Spleen (tissue), 11 donors: ENCODE data around the gene NTN4. TPM values are rescaled to one million over a fixed set of nuclear protein-coding genes. Genes with fewer than 3 reads are reported as not detected.
A peak's percentile ranks its signal among the peaks of the same experiment; 100 is the strongest.

Experiments used
- DNase-seq: peaks from one replicate; pipeline ENCODE4 v3.0.0-alpha.2; 2020
- H3K27ac ChIP-seq, 8 donors: fragments of 200-600 bp; sonication (generic) in 7 of 8; 1 replicate in 4 of 8; 2 replicates in 4 of 8; pipeline versions ENCODE4 v1.5.0 to v1.8.0; 2016 to 2021; ENCODE audit warnings: inconsistent platforms in 4 of 8, mild to moderate bottlenecking in 4 of 8, moderate library complexity in 1 of 8
- H3K27me3 ChIP-seq, 7 donors: fragments of 200-600 bp; sonication (generic) in 6 of 7; replicated peaks in 1 of 7; 1 replicate in 4 of 7; 2 replicates in 3 of 7; pipeline versions ENCODE4 v1.5.0 to v1.8.0; 2016 to 2021; ENCODE audit warnings: inconsistent platforms in 3 of 7, mild to moderate bottlenecking in 1 of 7
- H3K36me3 ChIP-seq, 6 donors: fragments of 200-600 bp; sonication (generic) in 5 of 6; 1 replicate in 4 of 6; 2 replicates in 2 of 6; pipeline versions ENCODE4 v1.5.0 to v1.8.0; 2016 to 2021; ENCODE audit warnings: inconsistent platforms in 2 of 6
- H3K4me1 ChIP-seq, 6 donors: fragments of 200-600 bp; sonication (generic) in 5 of 6; 1 replicate in 3 of 6; 2 replicates in 3 of 6; pipeline versions ENCODE4 v1.5.0 to v1.8.0; 2016 to 2021; ENCODE audit warnings: inconsistent platforms in 3 of 6
- H3K4me3 ChIP-seq, 8 donors: fragments of 200-600 bp; sonication (generic) in 7 of 8; 1 replicate in 4 of 8; 2 replicates in 4 of 8; pipeline versions ENCODE4 v1.5.0 to v1.8.0; 2016 to 2021; ENCODE audit warnings: inconsistent platforms in 4 of 8, mild to moderate bottlenecking in 4 of 8, moderate library complexity in 2 of 8
- H3K9me3 ChIP-seq, 8 donors: fragments of 200-600 bp; sonication (generic) in 7 of 8; 1 replicate in 4 of 8; 2 replicates in 4 of 8; pipeline versions ENCODE4 v1.5.0 to v1.8.0; 2016 to 2021; ENCODE audit warnings: inconsistent platforms in 4 of 8
- POLR2A ChIP-seq, 3 donors: fragments of 450-650 bp; IDR thresholded peaks; one replicate each; pipeline ENCODE4 v1.5.1; 2017; ENCODE audit warnings: antibody characterized with exemption in 3 of 3, mild to moderate bottlenecking in 1 of 3
- POLR2AphosphoS5 ChIP-seq, 3 donors: sonication (generic); formaldehyde crosslinking; IDR thresholded peaks; one replicate each; pipeline ENCODE4 v1.5.1; 2017; ENCODE audit warnings: antibody characterized with exemption in 3 of 3
- WGBS, 5 donors: extraction: QIAGEN DNeasy Blood & Tissue Kit in 3 of 5; methylation state at CpG; one replicate each; pipeline versions ENCODE4 v1.1.5 to v1.1.7; 2013 to 2018; 5-methylcytosine and 5-hydroxymethylcytosine counted together
- intact Hi-C: fragments of 100-400 bp; cut with DNase I; formaldehyde crosslinking; loops from one replicate; pipeline ENCODE4 v1.15.0; 2023; ENCODE audit warnings: low total_unique reads
- polyA plus RNA-seq, 3 donors: library from polyadenylated mRNA; stranded (reverse); fragments of 200-250 nt; gene quantifications; one replicate each; pipeline ENCODE4 v1.2.1, GENCODE V29; 2013
- total RNA-seq, 7 donors: library from RNA; depleted of rRNA in 3 of 7; stranded (reverse); fragments of >200 nt in 3 of 7; fragmentation: NEBNext Ultra II Directional in 4 of 7; extraction: Animal tissue kit (Norgen Biotek cat#: 25700) in 4 of 7; gene quantifications; one replicate each; pipeline versions ENCODE4 v1.1.0 to v1.2.1, GENCODE V29; 2016 to 2021
- TF ChIP-seq, protein P1 (sequence below), 11 experiments: fragments of 200-600 bp in 7 of 11; fragments of 450-650 bp in 4 of 11; sonication (generic) in 4 of 11; IDR thresholded peaks in 8 of 11; conservative IDR thresholded peaks in 3 of 11; 1 replicate in 7 of 11; 2 replicates in 4 of 11; pipeline versions ENCODE4 v1.4.0 to v1.8.0; 2016 to 2021; ENCODE audit warnings: antibody characterized with exemption in 11 of 11, inconsistent platforms in 4 of 11, mild to moderate bottlenecking in 1 of 11
- donor health status: healthy with polysubstance abuse.
- donor health status: DM: no; HTN: no; CAD: no; lungs with moderate emphysema.
- donor health status: DM: no; HTN: no; CAD: no.
- donor health status: Bipolar disorder and iron deficiency.
- donor health status: healthy.
- donor health status: DM: no; HTN: no; CAD: no.
- donor health status: DM: yes; HTN: yes; CAD: no.

Gene NTN4
- total and polyA plus RNA-seq, 10 donors: 17.6 to 482 (median 292) TPM

GRCh38 chr12:95703986-95704385 lies 86.6 kb downstream of the NTN4 start:
- Histone ChIP-seq H3K27me3 (no peaks in the 10 kb centered on the region), H3K36me3 (peaks cover 0 to 9% (median 0%) of the 10 kb centered on the region in 6 donors), H3K9me3 (no peaks in the 10 kb centered on the region), H3K4me1 (peaks cover 0 to 37% (median 16%) of the 10 kb centered on the region in 6 donors), H3K4me3 (no peak overlapping the region), H3K27ac (peak overlapping the region in 3 of 8 donors; percentile 81 to 83 (median 83))
- TF ChIP-seq POLR2AphosphoS5 (IDR thresholded peaks at IDR 0.05): no peak
- TF ChIP-seq, protein P1, sequence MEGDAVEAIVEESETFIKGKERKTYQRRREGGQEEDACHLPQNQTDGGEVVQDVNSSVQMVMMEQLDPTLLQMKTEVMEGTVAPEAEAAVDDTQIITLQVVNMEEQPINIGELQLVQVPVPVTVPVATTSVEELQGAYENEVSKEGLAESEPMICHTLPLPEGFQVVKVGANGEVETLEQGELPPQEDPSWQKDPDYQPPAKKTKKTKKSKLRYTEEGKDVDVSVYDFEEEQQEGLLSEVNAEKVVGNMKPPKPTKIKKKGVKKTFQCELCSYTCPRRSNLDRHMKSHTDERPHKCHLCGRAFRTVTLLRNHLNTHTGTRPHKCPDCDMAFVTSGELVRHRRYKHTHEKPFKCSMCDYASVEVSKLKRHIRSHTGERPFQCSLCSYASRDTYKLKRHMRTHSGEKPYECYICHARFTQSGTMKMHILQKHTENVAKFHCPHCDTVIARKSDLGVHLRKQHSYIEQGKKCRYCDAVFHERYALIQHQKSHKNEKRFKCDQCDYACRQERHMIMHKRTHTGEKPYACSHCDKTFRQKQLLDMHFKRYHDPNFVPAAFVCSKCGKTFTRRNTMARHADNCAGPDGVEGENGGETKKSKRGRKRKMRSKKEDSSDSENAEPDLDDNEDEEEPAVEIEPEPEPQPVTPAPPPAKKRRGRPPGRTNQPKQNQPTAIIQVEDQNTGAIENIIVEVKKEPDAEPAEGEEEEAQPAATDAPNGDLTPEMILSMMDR (IDR thresholded peaks at IDR 0.05 in 8 of 11, conservative IDR thresholded peaks at IDR 0.05 in 3 of 11): no peak
- TF ChIP-seq POLR2A (IDR thresholded peaks at IDR 0.05): no peak
- DNase-seq: no peak
- 74 to 95% (median 78%) methylated on average over 3 of the region's 3 CpGs for WGBS, 5 donors
- intact Hi-C loops: no loop called here

DNA sequence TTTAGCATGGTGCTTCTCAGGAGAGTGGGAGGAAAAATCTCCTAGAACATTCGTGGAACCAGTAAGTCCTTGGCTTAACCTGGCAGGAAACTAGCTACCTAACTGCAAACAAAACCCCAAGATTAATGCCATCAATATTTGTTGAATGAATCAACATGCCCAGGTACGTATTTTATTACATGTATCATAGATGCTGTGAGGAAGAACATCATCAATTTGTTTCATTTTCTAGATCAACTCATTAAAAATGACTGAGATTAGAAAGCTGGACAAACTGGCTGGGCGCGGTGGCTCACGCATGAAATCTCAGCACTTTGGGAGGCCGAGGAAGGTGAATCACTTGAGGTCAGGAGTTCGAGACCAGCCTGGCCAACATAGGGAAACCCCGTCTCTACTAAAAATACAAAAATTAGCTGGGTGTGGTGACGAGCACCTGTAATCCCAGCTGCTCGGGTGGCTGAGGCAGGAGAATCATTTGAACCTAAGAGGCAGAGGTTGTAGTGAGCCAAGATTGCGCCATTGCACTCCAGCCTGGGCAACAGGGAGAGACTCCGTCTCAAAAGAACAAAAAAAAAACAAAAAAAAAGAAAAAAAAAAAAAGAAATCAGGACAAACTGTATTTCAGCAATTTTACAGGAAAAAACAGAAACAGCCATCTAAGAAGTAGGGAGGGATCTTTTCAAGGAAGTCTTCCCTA lies 88.7 kb downstream of the NTN4 start:
- WGBS, 5 donors: 56 to 76% (median 75%) methylated on average over 12 of the region's 12 CpGs
- Histone ChIP-seq H3K4me3 (no peak overlapping the region), H3K27ac (peak overlapping the region in 6 of 8 donors; percentile 8 to 47 (median 38)), H3K4me1 (peaks cover 0 to 22% (median 11%) of the 10 kb centered on the region in 6 donors), H3K36me3 (peaks cover 0 to 22% (median 0%) of the 10 kb centered on the region in 6 donors), H3K9me3 (no peaks in the 10 kb centered on the region), H3K27me3 (no peaks in the 10 kb centered on the region)
- TF ChIP-seq, protein P1 (IDR thresholded peaks at IDR 0.05 in 8 of 11, conservative IDR thresholded peaks at IDR 0.05 in 3 of 11): no peak
- no peak for TF ChIP-seq POLR2AphosphoS5 (IDR thresholded peaks at IDR 0.05)
- TF ChIP-seq POLR2A (IDR thresholded peaks at IDR 0.05): no peak
- no peak for DNase-seq
- intact Hi-C loops: no loop called here

GRCh38 chr12:95701275-95701674 lies 89.3 kb downstream of the NTN4 start:
- H3K9me3 ChIP-seq: no peaks in the 10 kb centered on the region
- peaks cover 0 to 22% (median 0%) of the 10 kb centered on the region in 6 donors for H3K36me3 ChIP-seq
- H3K4me1 ChIP-seq: peaks cover 0 to 20% (median 11%) of the 10 kb centered on the region in 6 donors
- 55 to 69% (median 61%) methylated on average over 2 of the region's 2 CpGs for WGBS, 5 donors
- H3K27me3 ChIP-seq: no peaks in the 10 kb centered on the region
- intact Hi-C loops: no loop called here
- H3K4me3 ChIP-seq: no peak overlapping the region
- peak overlapping the region in 6 of 8 donors; percentile 8 to 47 (median 32) for H3K27ac ChIP-seq
- DNase-seq: no peak
- TF ChIP-seq POLR2AphosphoS5 (IDR thresholded peaks at IDR 0.05): no peak

DNA sequence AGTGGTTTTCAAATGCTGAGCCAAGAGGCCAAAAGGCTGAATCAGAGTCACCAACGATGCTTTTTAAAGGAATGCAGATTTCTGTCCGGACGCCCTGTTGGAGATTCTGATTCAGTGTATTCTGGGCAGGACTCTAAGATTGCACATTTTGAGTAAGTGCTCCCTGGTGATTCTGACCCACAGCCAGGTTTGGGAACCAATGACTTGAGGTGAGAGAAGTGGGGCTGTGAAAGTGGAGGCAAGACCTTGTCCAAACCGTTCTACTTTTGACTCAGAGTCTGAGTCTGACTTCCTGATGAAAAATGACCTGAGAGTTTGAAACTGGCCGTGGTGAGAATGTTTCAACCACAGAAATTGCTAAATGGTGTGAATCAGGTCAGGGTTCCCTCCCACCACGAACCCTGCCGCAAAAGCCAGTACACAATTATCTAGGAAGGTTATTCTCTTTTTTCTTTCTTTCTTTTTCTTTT lies 90.2 kb downstream of the NTN4 start:
- H3K36me3 ChIP-seq: peaks cover 0 to 22% (median 0%) of the 10 kb centered on the region in 6 donors
- no peaks in the 10 kb centered on the region for H3K27me3 ChIP-seq
- 37 to 63% (median 49%) methylated on average over 7 of the region's 7 CpGs for WGBS, 5 donors
- H3K4me3 ChIP-seq: no peak overlapping the region
- H3K9me3 ChIP-seq: no peaks in the 10 kb centered on the region
- DNase-seq: no peak
- peaks cover 0 to 29% (median 13%) of the 10 kb centered on the region in 6 donors for H3K4me1 ChIP-seq
- intact Hi-C loops: no loop called here
- peak overlapping the region in 3 of 8 donors; percentile 8 to 53 (median 47) for H3K27ac ChIP-seq
- TF ChIP-seq POLR2AphosphoS5 (IDR thresholded peaks at IDR 0.05): no peak
- no peak for TF ChIP-seq POLR2A (IDR thresholded peaks at IDR 0.05)
- TF ChIP-seq, protein P1 (IDR thresholded peaks at IDR 0.05 in 8 of 11, conservative IDR thresholded peaks at IDR 0.05 in 3 of 11): no peak
